ENCODE measurements around the gene EID2. TPM values are rescaled to one million over a fixed set of nuclear protein-coding genes. Genes with fewer than 3 reads are reported as not detected.

The EID2 gene
- total and polyA plus RNA-seq, 2 of the 13 experiments (the other 11 are each of a cell fraction or from before 2014, with no cell fraction given), result 3.7 to 14.1 TPM

GRCh38 chr19:39532233-39533002 is 7.5 kb downstream of the EID2 start, which contains the start of gene EID2B (continued):
- TF ChIP-seq BCL6 (CRISPR knock-in tag; IDR thresholded peaks at IDR 0.05) (peak; percentile 27), NR0B2 (CRISPR knock-in tag; IDR thresholded peaks at IDR 0.05) (peak; percentile 72), ZNF691 (CRISPR knock-in tag; IDR thresholded peaks at IDR 0.05; ENCODE audit: borderline replicate concordance, low read depth) (peak; percentile 50), ZNF782 (CRISPR knock-in tag; IDR thresholded peaks at IDR 0.05; ENCODE audit: borderline replicate concordance) (peak; percentile 94), YY1 (IDR thresholded peaks at IDR 0.05; ENCODE audit: insufficient read depth, insufficient replicate concordance, low read depth, low read length) (peak; percentile 69), ZNF276 (CRISPR knock-in tag; IDR thresholded peaks at IDR 0.05; ENCODE audit: low read depth) (0 out of 2 replicates have a peak, but pooled peaks have one; percentile 41), ZNF44 (CRISPR knock-in tag; IDR thresholded peaks at IDR 0.05) (0 out of 2 replicates have a peak, but pooled peaks have one; percentile 77), SMAD1 (CRISPR knock-in tag; IDR thresholded peaks at IDR 0.05; ENCODE audit: borderline replicate concordance, low read depth) (no peak; the same call in 1 of the 2 replicates), ZNF12 (CRISPR knock-in tag; IDR thresholded peaks at IDR 0.05) (no peak), SP1 (IDR thresholded peaks at IDR 0.05) (no peak), SP1 (CRISPR knock-in tag; IDR thresholded peaks at IDR 0.05) (0 out of 2 replicates have a peak, but pooled peaks have one; percentile 15), ZBTB33 (CRISPR knock-in tag; IDR thresholded peaks at IDR 0.05) (peak; percentile 9; the same call in 1 of the 2 replicates), POLR2A (IDR thresholded peaks at IDR 0.05; ENCODE audit: insufficient read depth in 1 of 2, low read depth in 2 of 2, low read length in 2 of 2) (peak; percentile 47 to 85; a peak in 3 of 4 replicates), ZNF737 (CRISPR knock-in tag; IDR thresholded peaks at IDR 0.05; ENCODE audit: borderline replicate concordance) (no peak)
- TF ChIP-seq, protein P1, sequence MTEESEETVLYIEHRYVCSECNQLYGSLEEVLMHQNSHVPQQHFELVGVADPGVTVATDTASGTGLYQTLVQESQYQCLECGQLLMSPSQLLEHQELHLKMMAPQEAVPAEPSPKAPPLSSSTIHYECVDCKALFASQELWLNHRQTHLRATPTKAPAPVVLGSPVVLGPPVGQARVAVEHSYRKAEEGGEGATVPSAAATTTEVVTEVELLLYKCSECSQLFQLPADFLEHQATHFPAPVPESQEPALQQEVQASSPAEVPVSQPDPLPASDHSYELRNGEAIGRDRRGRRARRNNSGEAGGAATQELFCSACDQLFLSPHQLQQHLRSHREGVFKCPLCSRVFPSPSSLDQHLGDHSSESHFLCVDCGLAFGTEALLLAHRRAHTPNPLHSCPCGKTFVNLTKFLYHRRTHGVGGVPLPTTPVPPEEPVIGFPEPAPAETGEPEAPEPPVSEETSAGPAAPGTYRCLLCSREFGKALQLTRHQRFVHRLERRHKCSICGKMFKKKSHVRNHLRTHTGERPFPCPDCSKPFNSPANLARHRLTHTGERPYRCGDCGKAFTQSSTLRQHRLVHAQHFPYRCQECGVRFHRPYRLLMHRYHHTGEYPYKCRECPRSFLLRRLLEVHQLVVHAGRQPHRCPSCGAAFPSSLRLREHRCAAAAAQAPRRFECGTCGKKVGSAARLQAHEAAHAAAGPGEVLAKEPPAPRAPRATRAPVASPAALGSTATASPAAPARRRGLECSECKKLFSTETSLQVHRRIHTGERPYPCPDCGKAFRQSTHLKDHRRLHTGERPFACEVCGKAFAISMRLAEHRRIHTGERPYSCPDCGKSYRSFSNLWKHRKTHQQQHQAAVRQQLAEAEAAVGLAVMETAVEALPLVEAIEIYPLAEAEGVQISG (CRISPR knock-in tag; IDR thresholded peaks at IDR 0.05), result peak; percentile 55
- TF ChIP-seq, protein P2, sequence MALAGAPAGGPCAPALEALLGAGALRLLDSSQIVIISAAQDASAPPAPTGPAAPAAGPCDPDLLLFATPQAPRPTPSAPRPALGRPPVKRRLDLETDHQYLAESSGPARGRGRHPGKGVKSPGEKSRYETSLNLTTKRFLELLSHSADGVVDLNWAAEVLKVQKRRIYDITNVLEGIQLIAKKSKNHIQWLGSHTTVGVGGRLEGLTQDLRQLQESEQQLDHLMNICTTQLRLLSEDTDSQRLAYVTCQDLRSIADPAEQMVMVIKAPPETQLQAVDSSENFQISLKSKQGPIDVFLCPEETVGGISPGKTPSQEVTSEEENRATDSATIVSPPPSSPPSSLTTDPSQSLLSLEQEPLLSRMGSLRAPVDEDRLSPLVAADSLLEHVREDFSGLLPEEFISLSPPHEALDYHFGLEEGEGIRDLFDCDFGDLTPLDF (CRISPR knock-in tag; IDR thresholded peaks at IDR 0.05), result no peak
- TF ChIP-seq, protein P3, sequence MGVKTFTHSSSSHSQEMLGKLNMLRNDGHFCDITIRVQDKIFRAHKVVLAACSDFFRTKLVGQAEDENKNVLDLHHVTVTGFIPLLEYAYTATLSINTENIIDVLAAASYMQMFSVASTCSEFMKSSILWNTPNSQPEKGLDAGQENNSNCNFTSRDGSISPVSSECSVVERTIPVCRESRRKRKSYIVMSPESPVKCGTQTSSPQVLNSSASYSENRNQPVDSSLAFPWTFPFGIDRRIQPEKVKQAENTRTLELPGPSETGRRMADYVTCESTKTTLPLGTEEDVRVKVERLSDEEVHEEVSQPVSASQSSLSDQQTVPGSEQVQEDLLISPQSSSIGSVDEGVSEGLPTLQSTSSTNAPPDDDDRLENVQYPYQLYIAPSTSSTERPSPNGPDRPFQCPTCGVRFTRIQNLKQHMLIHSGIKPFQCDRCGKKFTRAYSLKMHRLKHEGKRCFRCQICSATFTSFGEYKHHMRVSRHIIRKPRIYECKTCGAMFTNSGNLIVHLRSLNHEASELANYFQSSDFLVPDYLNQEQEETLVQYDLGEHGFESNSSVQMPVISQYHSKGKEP (CRISPR knock-in tag; IDR thresholded peaks at IDR 0.05), result no peak

All from HepG2 (cell line).